SKM-1 (cell line): ENCODE measurements around the gene RHOJ.

Source experiments
- DNase-seq: peaks from one replicate; lab custom pipeline; 2025; ENCODE audit not compliant: unreplicated experiment; lab: John Stamatoyannopoulos, UW

RHOJ gene

DNA sequence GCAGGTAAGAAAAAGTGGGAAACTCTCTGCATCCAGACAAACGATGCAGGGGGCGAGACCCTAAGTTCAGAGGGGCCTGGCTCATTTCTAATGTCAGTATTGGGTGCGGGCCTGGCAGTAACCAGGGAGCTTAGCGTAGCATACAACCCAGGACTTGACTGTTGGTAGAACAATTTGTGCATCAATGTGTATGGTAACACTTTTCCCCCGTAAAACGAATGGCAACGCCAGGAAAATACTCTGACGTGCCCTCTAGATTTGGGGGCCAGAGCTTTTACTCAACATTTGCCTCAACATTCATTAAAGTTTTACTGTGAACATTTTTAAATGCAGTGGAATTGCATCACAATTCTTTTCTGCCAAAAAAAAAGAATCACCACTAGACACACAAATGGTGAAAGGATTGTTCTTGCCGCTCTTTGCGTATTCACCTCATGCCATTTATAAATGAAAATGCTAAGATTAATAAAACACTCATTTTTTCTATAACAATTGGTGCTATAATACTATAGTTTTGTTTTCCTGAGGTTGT is 867 bp downstream of the RHOJ start:
- no peak for DNase-seq

DNA sequence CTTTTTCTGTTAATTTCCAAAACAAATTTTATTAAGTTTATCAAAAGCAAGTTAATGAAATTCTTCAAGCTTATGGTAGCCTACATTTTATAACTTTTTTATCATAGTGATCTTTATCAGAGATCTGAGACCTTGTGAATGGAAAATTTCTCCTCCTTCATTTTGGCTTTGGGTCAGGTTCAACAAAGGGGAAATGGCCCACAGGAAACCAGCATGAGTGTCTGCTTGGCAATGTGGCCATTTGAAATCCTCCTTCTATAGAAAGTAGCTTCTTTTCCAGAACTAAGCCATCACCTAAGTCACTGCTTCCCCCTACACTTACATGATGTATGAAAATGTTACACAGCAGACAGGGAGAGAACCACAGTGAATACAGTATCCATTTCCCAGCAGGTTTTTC is 1.6 kb downstream of the RHOJ start:
- DNase-seq, result no peak

DNA sequence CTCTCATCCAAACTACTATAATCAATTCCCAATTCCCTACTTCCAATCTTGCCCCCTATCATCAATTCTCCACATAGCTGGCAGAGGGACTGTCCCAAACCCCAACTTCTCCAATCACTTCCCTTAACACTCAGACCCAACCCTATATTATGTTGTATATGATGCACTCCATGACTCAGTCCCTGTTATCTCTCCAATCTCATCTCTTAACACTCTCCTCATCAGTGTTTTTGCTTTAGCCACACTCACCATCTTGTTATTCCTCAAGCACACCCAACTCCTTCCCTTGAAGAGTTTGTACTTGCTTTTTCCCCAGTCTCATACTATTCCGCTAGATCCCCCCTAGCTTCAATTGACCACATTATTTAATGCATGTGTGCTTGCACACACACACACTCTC is 4.9 kb downstream of the RHOJ start:
- no peak for DNase-seq

DNA sequence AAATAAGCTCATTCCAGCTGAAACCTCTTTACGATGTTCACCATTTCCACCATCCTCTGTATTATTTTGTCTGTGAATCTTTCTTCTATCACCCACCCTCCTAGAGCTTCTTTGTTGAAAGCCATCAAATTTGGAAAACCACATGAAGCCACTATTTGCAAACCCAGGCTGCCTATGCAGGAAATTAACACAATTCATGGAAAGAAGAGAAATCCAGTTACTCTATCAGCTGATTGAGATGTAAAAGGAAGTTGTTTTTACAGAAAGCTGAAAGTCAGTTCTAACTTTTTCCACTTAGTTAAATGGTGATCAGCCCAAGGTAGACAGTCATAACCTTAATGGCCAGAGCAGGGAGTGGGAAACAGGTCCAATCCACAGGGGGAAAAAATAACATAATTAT is 6.6 kb downstream of the RHOJ start:
- DNase-seq, result no peak

DNA sequence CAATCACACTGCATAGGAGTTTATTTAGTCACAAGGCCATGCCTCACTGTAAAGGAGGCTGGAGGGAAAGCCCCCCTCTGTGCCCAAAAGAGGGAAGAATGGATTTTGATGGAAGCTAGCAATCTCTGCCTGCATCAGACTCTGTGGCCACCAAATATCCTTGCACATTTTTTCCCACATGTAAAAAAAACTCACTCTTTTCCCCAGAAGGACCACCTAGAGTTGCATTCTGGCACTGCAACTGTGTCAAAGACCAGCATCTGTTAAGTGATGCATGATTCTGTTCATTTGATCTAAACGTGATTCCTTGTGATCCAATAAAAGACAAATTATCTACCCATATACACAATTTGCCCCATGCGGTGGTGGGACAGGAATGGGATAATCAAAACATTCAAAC is 8.0 kb downstream of the RHOJ start:
- no peak for DNase-seq

DNA sequence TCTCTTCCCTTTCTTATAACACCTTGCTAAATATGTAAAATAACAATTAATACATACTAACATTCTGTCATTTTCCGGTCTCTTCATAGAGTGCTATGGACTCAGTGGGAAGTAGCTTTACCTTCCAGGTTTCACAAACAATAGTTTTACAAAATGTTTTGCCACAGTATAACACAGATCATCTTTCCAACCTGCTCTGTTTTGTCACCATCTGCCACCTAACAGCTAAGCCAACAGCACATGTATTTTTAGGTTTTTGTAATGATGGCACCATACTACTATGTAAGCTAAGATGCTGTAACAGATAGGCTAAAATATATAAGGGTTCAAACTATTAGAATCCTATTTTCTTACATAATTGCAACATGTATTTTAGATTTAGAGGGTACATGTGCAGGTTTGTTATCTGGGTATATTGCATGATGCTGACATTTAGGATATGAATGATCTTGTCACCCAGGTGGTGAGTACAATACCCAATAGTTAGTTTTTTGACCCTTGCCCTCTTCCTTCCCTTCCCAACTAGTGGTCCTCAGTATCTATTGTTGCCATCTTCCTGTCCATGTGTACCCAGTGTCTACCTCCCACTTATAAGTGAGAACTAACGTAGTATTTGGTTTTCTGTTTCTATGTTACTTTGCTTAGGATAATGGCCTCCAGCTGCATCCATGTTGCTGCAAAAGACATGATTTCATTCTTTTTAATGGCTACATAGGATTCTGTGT is 8.7 kb downstream of the RHOJ start:
- DNase-seq, result no peak

DNA sequence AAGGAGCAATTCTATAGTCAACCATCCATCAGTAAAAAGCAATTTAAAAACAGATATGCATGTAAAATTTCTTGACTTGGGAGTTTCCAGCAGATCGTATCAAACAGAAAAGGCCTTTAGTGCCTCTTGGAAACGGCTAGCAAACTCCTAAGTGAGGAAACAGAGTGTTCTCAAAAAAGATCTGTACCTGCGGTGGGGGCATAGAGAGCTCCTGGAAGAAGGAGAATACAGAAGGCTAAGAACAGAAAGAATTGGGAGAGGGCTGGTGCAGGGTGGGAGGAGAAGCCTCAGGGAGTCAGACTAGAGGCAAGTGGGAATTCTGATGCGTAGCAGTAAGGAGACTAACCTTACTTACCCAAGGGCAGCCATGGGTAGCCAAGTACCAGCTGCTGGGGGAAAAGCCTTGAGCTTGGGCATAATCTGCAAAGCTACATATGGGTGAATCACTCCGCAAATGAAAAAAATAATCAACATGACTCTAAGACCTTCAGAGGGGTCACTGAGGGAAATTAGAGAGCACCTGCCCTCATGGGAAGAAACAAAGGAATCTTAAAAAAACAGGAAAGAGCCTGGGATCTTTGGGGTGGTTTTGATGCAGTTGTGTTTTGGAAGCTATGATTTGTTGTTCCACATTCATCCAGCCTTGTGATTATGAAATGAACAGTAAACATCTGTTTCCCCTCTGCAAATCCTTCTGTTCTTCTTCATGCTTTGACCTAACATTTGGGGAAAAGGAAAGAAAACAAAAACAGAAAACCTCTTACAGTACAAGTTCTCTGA is 10.4 kb downstream of the RHOJ start:
- DNase-seq, result no peak

DNA sequence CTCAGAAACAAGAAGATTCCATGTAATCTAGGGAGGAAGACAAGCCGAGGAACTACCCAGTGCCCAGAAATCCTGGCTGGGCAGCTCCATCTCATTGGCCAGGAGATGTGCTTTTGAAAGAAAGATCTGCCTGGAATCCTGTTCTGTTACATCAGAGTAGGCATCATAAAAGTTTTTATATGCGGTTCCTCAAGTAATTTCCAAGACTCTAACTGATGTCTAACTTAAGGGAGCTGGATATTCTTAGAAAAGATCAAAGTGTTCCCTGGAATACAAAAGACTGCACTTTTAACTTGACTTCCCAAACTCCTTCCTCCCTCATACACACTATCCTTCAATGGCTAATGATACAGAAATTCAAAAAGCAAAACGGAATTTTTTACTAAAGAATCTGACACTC is 16.3 kb downstream of the RHOJ start:
- no peak for DNase-seq

DNA sequence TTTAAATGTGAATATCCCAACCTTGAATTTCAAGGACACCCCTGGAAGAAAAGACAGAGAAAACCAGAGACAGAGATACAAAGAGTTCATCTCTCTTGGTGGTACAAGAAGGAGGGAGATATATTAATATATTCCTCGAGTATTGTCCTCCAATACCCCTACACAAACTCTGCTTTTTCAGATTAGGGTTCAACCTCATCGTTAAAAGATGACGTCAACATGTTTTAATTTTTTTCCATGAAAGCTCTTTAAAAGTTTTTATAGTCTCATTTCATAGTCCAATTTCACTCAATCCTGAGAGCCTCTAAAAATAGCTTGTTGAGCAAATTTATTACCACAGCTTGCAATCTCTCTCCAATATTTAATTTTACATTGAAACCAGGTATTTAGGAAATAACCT is 19.4 kb downstream of the RHOJ start:
- DNase-seq, result no peak

DNA sequence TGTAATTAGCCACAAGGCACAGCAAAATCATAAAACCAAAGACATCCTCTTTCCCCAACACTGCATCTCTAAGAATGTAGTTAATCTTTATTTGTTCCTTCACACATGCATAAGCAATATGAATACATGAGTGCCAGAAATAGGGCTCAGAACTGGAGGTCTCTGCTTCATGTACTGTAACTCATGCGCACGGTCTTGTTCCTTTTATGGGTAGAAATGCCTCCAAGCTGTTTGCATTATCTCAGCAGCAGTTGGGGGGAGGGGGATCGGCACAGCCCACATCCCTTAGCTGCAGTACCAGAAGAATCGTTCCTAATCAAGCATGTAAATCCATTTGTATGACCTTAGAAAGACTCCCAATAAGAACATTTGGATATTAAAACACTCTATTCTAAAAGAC is 20.0 kb downstream of the RHOJ start:
- no peak for DNase-seq

DNA sequence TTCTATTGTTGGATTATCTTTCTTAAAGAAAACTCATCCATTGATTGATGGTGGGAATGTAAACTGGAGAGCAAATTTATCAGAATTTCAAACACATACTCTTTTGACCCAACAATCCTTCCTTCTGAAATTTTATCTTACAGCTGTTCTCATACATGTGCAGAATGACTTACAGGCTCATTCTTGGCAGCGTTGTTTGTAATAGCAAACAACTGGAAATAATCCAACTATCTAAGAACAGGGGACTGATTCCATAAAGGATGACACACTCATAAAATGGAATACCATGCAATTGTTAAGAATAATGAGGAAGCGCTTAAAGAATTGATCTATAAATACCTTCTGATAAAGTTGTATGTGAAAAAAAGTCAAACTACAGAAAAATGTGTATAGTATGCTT is 24.0 kb downstream of the RHOJ start:
- no peak for DNase-seq

DNA sequence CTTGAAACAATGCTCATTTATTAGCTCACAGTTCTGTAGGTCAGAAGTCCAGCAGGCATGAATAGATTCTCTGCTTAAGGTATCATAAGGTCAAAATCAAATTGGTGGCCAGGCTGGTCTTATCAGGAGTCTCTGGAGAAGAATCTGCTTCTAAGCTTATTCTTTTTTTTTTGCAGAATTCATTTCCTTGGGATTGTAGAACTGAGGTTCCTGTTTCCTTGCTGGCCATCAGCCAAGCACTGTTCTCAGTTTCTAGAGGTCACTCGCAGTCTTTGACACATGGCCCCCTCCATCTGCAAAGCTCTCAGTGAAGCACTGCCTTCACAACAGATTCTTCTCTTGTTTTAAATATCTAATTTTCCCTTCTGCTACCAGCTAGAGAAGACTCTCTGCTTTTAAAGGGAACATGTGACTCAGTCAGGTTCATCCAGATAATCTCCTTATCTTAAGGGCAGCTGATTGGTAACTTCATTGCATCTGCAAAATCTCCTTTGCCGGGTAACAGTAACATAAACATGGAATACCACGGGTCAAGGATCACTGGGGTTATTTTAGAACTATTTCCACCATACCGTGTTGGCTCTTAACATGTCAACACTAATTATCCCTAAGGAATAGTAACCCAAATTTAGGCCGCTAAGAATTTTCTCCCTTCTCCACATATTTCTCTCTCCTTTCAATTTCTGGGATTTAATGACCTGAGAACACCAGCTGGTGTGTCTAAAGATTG is 25.3 kb downstream of the RHOJ start:
- DNase-seq, result no peak

DNA sequence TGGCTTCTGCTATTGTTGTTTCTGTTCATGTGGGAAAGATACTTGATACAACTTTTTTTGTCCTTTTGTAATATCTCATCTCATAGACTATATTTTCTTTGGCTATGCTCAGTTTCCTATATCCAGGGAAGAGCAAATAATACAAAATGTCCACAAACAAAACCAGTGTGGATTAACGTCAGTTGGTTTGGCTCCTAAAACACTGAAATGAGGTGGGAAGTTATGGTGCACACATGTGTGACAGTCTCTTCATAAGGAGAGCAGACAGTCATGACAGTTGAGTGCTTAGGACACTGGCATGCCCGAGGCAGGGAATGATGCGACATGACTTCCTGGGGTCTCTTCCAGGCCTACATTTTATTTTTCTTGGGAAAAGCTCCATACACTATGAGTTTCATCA is 27.5 kb downstream of the RHOJ start:
- DNase-seq, result no peak

DNA sequence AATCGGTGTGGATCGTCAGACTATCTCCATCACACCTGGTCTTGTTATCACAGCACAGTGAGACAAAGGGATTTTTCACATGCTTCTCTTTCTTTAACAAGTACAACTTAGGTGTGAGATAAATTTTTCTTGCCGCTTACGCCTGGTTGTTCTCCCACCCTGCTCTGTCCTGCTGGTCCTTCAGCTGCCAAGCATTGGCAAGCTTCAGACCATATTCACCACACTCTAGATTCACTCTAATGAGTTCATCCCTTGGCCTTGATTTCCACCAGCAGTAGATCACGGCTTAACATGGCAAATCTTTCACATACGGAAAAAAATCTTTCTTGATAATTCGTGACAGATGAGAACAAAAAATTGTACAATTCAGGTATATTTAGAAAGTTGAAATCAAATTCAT is 33.5 kb downstream of the RHOJ start:
- no peak for DNase-seq

DNA sequence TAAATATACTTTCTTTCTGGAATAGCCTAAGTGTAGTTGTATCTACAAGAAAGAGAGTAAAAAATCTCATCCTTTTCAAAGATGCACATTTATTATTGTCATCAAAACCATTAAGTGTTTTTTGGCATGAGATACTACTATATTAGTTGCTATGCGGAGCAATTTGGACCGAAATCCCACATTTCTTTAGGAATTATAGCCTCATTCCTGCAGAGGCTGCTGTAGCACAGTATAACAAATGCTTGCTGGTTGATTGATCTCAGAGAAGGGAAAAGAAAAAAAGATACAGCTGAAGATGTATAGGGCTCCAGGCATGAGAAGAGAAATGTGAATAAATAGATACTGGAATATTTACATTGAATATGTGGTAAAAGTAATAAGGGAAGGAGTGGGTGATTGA is 36.0 kb downstream of the RHOJ start:
- DNase-seq, result no peak

DNA sequence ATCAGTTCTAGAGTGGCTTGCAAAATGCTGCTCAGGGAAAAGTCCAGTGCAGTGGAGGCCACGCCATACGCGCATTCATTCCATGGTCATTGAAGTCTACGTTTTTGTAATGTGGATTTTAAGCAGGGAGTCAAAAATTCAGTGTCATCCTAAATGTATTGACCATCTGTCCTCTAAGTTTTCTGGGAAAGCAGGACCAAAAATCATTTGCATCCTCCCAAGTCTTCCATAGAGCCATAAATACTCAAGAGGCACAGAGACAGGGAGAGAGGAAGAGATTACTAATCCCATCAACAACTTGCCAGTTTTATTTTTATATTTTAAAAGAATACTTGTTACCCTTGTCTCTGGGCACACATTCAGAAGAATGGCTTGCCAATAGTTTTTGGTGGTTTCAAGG is 36.9 kb downstream of the RHOJ start:
- no peak for DNase-seq

DNA sequence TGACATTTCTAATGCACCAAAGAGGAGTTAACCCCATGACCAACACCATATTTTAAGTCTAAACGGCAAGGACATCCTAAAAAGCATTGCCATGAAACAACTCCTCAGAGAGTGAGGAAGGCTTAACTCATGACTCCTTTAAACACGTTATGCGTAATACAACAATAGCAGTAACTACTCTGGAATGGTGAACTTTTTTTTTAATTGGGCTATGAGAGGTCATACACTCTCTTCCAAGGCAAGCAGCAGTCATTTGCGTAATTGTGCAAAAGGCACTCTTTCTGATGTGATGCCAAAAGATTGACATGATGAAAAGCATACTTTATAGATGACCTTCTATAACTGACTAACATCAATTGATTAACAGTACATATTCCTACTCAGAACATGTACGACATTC is 39.4 kb downstream of the RHOJ start:
- DNase-seq, result no peak

DNA sequence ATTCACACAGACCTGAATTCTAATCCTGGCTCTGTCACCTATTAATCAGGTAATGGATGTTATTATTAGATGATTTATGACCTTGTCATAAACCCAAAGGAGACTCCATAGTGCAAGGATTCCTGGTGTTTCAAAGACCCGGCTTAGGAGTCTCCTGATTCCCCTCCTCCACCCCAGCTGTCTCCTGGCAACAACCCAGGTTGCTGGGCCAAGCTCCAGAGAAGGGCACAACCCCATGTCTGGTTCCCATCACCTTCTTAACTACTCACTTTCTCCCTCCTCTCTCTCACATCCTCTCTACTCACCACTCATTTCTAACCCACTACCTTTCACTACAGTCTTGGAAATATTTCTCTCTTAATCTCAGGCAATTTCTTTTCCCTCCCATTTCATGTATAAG is 41.6 kb downstream of the RHOJ start:
- no peak for DNase-seq

DNA sequence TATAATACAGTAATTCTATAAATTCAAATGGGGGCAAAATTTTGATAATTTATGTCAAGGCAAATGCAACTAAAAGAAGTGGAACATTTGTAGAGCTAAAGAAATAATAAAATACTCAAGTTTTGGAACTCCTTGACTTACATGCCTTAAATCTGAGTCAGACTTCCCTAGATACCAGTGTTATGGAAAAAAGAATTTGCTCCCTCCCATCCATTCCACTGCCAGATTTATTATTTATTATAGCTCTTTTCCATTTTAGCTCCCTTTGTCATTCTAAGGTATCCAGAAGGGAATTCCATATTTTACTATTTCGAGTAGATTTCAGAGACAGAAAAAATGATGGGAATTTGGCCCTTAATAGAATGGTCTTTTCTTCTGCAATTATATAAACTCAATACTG is 44.0 kb downstream of the RHOJ start:
- DNase-seq, result no peak

DNA sequence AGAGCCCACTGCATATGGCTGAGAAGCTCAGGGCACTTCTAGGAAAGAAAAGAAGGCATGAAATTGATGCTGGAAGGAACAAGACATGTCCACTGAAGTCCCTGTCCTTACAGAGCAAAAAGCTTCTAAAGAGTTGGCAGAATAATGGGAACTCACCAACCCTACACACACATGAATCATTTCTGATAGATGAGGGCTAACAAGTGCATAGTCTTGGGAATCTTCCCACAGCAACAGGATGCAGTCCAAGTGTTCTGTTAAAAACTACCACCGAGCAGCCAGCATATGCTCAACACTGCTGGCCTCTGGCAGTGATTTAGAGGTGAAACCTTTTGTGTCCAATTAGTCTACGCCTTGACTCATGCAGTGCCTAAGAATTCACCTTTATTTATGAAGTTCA is 44.8 kb downstream of the RHOJ start:
- no peak for DNase-seq

DNA sequence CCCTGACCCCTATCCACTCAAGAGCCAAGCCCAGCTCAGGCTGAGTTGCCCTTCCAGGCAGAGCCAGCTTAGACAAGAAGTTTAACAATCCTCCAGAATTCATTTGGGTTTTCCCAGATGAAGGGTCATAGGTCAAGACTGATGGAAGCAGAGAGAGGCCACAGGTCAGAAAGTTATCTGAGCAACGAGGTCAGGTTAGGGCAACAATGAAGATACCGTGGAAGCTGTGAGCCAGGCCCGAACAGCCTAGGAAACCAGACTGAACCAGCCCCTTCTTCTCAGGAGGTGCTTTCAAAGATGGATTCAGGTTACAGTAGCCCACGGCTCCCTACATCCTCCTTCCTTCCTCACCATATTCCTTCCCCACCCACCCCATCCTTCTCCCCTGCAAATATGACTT is 53.1 kb downstream of the RHOJ start:
- DNase-seq, result no peak

DNA sequence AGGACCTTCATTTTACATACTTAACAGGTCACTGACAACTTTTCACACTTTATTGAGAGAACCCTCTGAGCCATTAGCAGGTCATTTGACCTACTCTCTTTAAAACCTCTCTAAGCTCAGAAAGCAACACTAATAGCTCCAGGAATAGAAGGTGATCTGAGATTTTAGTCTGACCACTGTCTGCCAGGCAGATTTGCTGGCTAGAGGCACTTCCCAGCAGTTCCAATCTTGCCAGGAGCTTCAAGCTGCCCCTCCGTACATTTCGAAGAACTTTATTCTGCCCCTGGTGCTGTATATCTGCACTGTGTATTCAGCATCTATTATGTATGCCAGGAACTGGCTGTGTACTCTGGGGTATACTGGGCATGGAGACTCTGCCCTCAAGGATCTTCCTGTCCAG is 58.2 kb downstream of the RHOJ start:
- DNase-seq, result no peak
